HG03159 (cell line): ENCODE results near the gene CALB2.

Source experiments
- ATAC-seq: cut with Tn5 transposase; IDR thresholded peaks from one replicate; pipeline ENCODE4 v1.9.1; 2021; ENCODE audit warnings: mild to moderate bottlenecking, moderate library complexity; ENCODE audit not compliant: unreplicated experiment

Gene CALB2

GRCh38 chr16:71424626-71425025, 66.1 kb downstream of the CALB2 start:
- ATAC-seq, result no peak

GRCh38 chr16:71425746-71426068, 67.2 kb downstream of the CALB2 start:
- ATAC-seq, result no peak

- ATAC-seq, result no peak
These were observed 67.8 kb downstream of the CALB2 start for GRCh38 chr16:71426069-71426879.

- ATAC-seq, result no peak
These were observed 68.5 kb downstream of the CALB2 start for GRCh38 chr16:71426880-71427615.

GRCh38 chr16:71428385-71428784, 69.9 kb downstream of the CALB2 start:
- ATAC-seq, result no peak

- no peak for ATAC-seq
These were observed 70.4 kb downstream of the CALB2 start for GRCh38 chr16:71428883-71429282.

GRCh38 chr16:71429581-71429980, 71.1 kb downstream of the CALB2 start:
- ATAC-seq, result no peak

- no peak for ATAC-seq
These were observed 72.2 kb downstream of the CALB2 start for GRCh38 chr16:71430744-71431143.

GRCh38 chr16:71431176-71431575, 72.7 kb downstream of the CALB2 start:
- no peak for ATAC-seq

GRCh38 chr16:71431991-71432390, 73.5 kb downstream of the CALB2 start:
- ATAC-seq, result no peak

GRCh38 chr16:71432906-71433305, 74.4 kb downstream of the CALB2 start:
- no peak for ATAC-seq

GRCh38 chr16:71436473-71436872, 78.0 kb downstream of the CALB2 start:
- no peak for ATAC-seq

GRCh38 chr16:71439523-71439922, 81.0 kb downstream of the CALB2 start:
- no peak for ATAC-seq
